SK-N-SH (cell line): ENCODE measurements around the gene BAZ1A. TPM values are rescaled to one million over a fixed set of nuclear protein-coding genes. Genes with fewer than 3 reads are reported as not detected.

ENCODE experiments used
- CTCF ChIA-PET: fragments of 300-600, 350-600 bp; formaldehyde crosslinking; extraction: SDS; loops from one replicate; lab custom pipeline; 2021; lab: Yijun Ruan, JAX
- POLR2A ChIA-PET: fragments of 350-600 bp; sonication (Branson Sonifier 250); formaldehyde crosslinking; extraction: SDS; loops from one replicate; lab custom pipeline; 2020; ENCODE audit warnings: antibody characterized with exemption, inconsistent platforms; lab: Yijun Ruan, JAX
- DNase-seq: peaks from one replicate; pipeline ENCODE4 v3.0.0; 2012
- H2AFZ ChIP-seq: fragments of 200-600 bp; sonication (generic); 2 replicates; pipeline ENCODE4 v1.8.1; 2016; ENCODE audit warnings: antibody characterized with exemption, mild to moderate bottlenecking, low read depth
- H3F3A ChIP-seq: fragments of 200-600 bp; sonication (generic); replicated peaks from 2 replicates; pipeline ENCODE3; 2016; ENCODE audit warnings: antibody characterized with exemption, mild to moderate bottlenecking; ENCODE audit not compliant: insufficient read depth
- H3K27ac ChIP-seq, 2 experiments: fragments of 200-500 bp in 1 of 2; fragments of 200-600 bp in 1 of 2; sonication (Bioruptor generic) in 1 of 2; sonication (generic), shearing (Covaris generic) in 1 of 2; 2 replicates each; pipeline versions ENCODE4 v1.5.1 to v1.6.1; 2014 to 2016; ENCODE audit warnings: low read depth in 2 of 2, inconsistent platforms in 1 of 2, low read length in 1 of 2, mild to moderate bottlenecking in 1 of 2, mixed read lengths in 1 of 2
- H3K27me3 ChIP-seq: fragments of 200-600 bp; sonication (generic), shearing (Covaris generic); 2 replicates; pipeline ENCODE4 v1.6.1; 2016; ENCODE audit warnings: mixed run types; ENCODE audit not compliant: insufficient read depth
- H3K36me3 ChIP-seq, 2 experiments: fragments of 200-500 bp in 1 of 2; fragments of 200-600 bp in 1 of 2; sonication (Bioruptor generic) in 1 of 2; sonication (generic) in 1 of 2; replicated peaks in 1 of 2; 2 replicates each; pipeline versions ENCODE3 to v1.5.1; 2014 to 2016; ENCODE audit warnings: low read length in 1 of 2, mild to moderate bottlenecking in 1 of 2; ENCODE audit not compliant: insufficient read depth in 2 of 2, control insufficient read depth in 1 of 2
- H3K4me1 ChIP-seq, 2 experiments: fragments of 200-500 bp in 1 of 2; fragments of 200-600 bp in 1 of 2; sonication (Bioruptor generic) in 1 of 2; sonication (generic), shearing (Covaris generic) in 1 of 2; 2 replicates each; pipeline versions ENCODE4 v1.5.1 to v1.6.1; 2014 to 2016; ENCODE audit warnings: low read depth in 1 of 2, low read length in 1 of 2, mixed run types in 1 of 2; ENCODE audit not compliant: insufficient read depth in 2 of 2, control insufficient read depth in 1 of 2
- H3K4me2 ChIP-seq: fragments of 200-600 bp; sonication (generic), shearing (Covaris generic); 2 replicates; pipeline ENCODE4 v1.6.1; 2017; ENCODE audit warnings: mixed run types
- H3K4me3 ChIP-seq, 2 experiments: fragments of 200-500 bp in 1 of 2; fragments of 200-600 bp in 1 of 2; sonication (Bioruptor generic) in 1 of 2; sonication (generic), shearing (Covaris generic) in 1 of 2; 2 replicates each; pipeline versions ENCODE4 v1.5.1 to v1.8.1; 2014 to 2016; ENCODE audit warnings: low read depth in 2 of 2, inconsistent platforms in 1 of 2, low read length in 1 of 2, mild to moderate bottlenecking in 1 of 2, mixed read lengths in 1 of 2, moderate library complexity in 1 of 2
- H3K79me2 ChIP-seq: fragments of 200-600 bp; sonication (generic); 2 replicates; pipeline ENCODE4 v1.8.1; 2017; ENCODE audit warnings: mild to moderate bottlenecking; ENCODE audit not compliant: insufficient read depth
- H3K9ac ChIP-seq: fragments of 200-600 bp; sonication (generic); 2 replicates; pipeline ENCODE4 v1.6.1; 2017; ENCODE audit warnings: mixed run types
- H3K9me2 ChIP-seq: fragments of 200-600 bp; sonication (generic); 2 replicates; pipeline ENCODE4 v1.6.1; 2017; ENCODE audit warnings: mixed run types
- H3K9me3 ChIP-seq: fragments of 200-600 bp; sonication (generic); 2 replicates; pipeline ENCODE4 v1.6.1; 2017; ENCODE audit warnings: mixed run types, mild to moderate bottlenecking, moderate library complexity
- H4K20me1 ChIP-seq: fragments of 200-600 bp; sonication (generic); 2 replicates; pipeline ENCODE4 v1.6.1; 2017; ENCODE audit warnings: mild to moderate bottlenecking, mixed run types; ENCODE audit not compliant: insufficient read depth
- EZH2phosphoT487 ChIP-seq: fragments of 200-600 bp; sonication (generic); IDR thresholded peaks from 2 replicates; pipeline ENCODE4 v1.6.1; 2017; ENCODE audit warnings: low read depth, mixed run types, mild to moderate bottlenecking, antibody characterized with exemption, moderate library complexity, borderline replicate concordance
- FOXJ3 ChIP-seq: sonication (generic); formaldehyde crosslinking; IDR thresholded peaks from 2 replicates; pipeline ENCODE4 v1.5.1; 2020; ENCODE audit warnings: mild to moderate bottlenecking, missing genetic modification reagents
- GABPA ChIP-seq: IDR thresholded peaks from 2 replicates; pipeline ENCODE4 v1.4.0; 2012; ENCODE audit warnings: low read depth, mild to moderate bottlenecking
- GATA2 ChIP-seq: sonication (generic); formaldehyde crosslinking; IDR thresholded peaks from 2 replicates; pipeline ENCODE4 v1.5.0; 2020; ENCODE audit warnings: mild to moderate bottlenecking, missing genetic modification reagents
- NRF1 ChIP-seq: IDR thresholded peaks from 2 replicates; pipeline ENCODE4 v1.6.1; 2012; ENCODE audit warnings: low read depth, mild to moderate bottlenecking, low read length
- PBX3 ChIP-seq: IDR thresholded peaks from 2 replicates; pipeline ENCODE4; 2012
- POLR2AphosphoS5 ChIP-seq: IDR thresholded peaks from 2 replicates; pipeline ENCODE4 v1.6.1; 2012; ENCODE audit warnings: low read depth, low read length
- SMC3 ChIP-seq: IDR thresholded peaks from 2 replicates; pipeline ENCODE4 v1.6.1; 2012; ENCODE audit warnings: low read depth, low read length, improper control_type of control experiment
- YY1 ChIP-seq: IDR thresholded peaks from 2 replicates; pipeline ENCODE4 v1.4.0; 2012; ENCODE audit warnings: low read depth, mild to moderate bottlenecking
- ZBTB33 ChIP-seq: IDR thresholded peaks from 2 replicates; pipeline ENCODE4 v1.4.0; 2012; ENCODE audit warnings: low read depth, borderline replicate concordance
- WGBS: methylation state at CpG from one replicate; pipeline ENCODE4 v1.1.6; 2017; ENCODE audit warnings: low lambda C conversion rate; 5-methylcytosine and 5-hydroxymethylcytosine counted together
- polyA plus RNA-seq, 3 experiments: library from polyadenylated mRNA; depleted of rRNA; stranded (reverse); fragments of >200 nt; gene quantifications; 2 replicates each; pipeline ENCODE4 v1.2.3, GENCODE V29; 2012
- TF ChIP-seq, protein P1 (sequence below): IDR thresholded peaks from 2 replicates; pipeline ENCODE4 v1.6.1; 2012; ENCODE audit warnings: mild to moderate bottlenecking, low read depth, low read length, moderate library complexity
- TF ChIP-seq, protein P2 (sequence below): fragments of 150-350 bp; IDR thresholded peaks from 2 replicates; pipeline ENCODE4 v1.6.1; 2017; ENCODE audit warnings: antibody characterized with exemption, low read length, low read depth, borderline replicate concordance
- TF ChIP-seq, protein P3 (sequence below): fragments of 200-600 bp; sonication (generic); IDR thresholded peaks from 2 replicates; pipeline ENCODE4 v1.6.1; 2017; ENCODE audit warnings: antibody characterized with exemption, mild to moderate bottlenecking, moderate library complexity

BAZ1A gene
- polyA plus RNA-seq, 1 of the 3 experiments (the other 2 are of a cell fraction) = 17.4 TPM

DNA sequence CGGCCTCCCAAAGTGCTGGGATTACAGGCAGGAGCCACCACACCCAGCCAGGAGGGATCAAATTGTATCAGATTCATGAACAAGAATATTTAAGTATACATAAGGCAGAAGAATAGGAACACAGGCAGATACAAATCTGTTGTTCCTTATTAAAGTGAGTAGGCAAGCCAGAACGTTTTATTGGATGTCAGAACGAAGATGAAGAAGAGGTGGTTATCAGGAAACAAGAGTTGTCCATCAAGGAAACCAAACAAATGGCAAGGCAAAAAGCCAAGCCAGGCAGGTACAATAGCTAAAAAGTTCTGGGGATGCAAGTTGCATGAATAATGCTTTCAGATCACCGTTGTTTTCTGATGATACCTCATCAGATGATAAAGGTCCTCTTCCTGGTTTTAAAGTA is 31.1 kb upstream of the BAZ1A start:
- Histone ChIP-seq H3F3A (no peaks in the 10 kb centered on the region), H3K4me2 (no peak overlapping the region), H4K20me1 (no peaks in the 10 kb centered on the region), H3K27ac (no peak overlapping the region), H3K36me3 (no peaks in the 10 kb centered on the region), H3K4me3 (no peak overlapping the region), H3K9ac (no peak overlapping the region), H2AFZ (no peak overlapping the region), H3K9me3 (no peaks in the 10 kb centered on the region), H3K9me2 (no peaks in the 10 kb centered on the region), H3K4me1 (peaks cover 0 to 2% of the 10 kb centered on the region in 2 experiments; a peak in 1 of 4 replicates), H3K79me2 (no peaks in the 10 kb centered on the region), H3K27me3 (no peaks in the 10 kb centered on the region)
- DNase-seq = no peak
- ChIA-PET CTCF (interaction anchor here (0.7 to 1.0 kb wide), 3 partner anchors 29 to 190 kb away, joined by 3 to 4 read pairs (median 3); no protein-coding TSS in a partner anchor), POLR2A (no interaction called here)
- WGBS = 81% methylated on average over 4 of the region's 4 CpGs
- TF ChIP-seq YY1 (no peak), EZH2phosphoT487 (no peak), PBX3 (no peak), SMC3 (no peak), GATA2 (no peak), ZBTB33 (no peak), FOXJ3 (CRISPR knock-in tag) (no peak), GABPA (no peak), NRF1 (no peak), POLR2AphosphoS5 (no peak)
- TF ChIP-seq, protein P1, sequence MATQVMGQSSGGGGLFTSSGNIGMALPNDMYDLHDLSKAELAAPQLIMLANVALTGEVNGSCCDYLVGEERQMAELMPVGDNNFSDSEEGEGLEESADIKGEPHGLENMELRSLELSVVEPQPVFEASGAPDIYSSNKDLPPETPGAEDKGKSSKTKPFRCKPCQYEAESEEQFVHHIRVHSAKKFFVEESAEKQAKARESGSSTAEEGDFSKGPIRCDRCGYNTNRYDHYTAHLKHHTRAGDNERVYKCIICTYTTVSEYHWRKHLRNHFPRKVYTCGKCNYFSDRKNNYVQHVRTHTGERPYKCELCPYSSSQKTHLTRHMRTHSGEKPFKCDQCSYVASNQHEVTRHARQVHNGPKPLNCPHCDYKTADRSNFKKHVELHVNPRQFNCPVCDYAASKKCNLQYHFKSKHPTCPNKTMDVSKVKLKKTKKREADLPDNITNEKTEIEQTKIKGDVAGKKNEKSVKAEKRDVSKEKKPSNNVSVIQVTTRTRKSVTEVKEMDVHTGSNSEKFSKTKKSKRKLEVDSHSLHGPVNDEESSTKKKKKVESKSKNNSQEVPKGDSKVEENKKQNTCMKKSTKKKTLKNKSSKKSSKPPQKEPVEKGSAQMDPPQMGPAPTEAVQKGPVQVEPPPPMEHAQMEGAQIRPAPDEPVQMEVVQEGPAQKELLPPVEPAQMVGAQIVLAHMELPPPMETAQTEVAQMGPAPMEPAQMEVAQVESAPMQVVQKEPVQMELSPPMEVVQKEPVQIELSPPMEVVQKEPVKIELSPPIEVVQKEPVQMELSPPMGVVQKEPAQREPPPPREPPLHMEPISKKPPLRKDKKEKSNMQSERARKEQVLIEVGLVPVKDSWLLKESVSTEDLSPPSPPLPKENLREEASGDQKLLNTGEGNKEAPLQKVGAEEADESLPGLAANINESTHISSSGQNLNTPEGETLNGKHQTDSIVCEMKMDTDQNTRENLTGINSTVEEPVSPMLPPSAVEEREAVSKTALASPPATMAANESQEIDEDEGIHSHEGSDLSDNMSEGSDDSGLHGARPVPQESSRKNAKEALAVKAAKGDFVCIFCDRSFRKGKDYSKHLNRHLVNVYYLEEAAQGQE = no peak
- TF ChIP-seq, protein P2, sequence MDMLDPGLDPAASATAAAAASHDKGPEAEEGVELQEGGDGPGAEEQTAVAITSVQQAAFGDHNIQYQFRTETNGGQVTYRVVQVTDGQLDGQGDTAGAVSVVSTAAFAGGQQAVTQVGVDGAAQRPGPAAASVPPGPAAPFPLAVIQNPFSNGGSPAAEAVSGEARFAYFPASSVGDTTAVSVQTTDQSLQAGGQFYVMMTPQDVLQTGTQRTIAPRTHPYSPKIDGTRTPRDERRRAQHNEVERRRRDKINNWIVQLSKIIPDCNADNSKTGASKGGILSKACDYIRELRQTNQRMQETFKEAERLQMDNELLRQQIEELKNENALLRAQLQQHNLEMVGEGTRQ = no peak
- TF ChIP-seq, protein P3, sequence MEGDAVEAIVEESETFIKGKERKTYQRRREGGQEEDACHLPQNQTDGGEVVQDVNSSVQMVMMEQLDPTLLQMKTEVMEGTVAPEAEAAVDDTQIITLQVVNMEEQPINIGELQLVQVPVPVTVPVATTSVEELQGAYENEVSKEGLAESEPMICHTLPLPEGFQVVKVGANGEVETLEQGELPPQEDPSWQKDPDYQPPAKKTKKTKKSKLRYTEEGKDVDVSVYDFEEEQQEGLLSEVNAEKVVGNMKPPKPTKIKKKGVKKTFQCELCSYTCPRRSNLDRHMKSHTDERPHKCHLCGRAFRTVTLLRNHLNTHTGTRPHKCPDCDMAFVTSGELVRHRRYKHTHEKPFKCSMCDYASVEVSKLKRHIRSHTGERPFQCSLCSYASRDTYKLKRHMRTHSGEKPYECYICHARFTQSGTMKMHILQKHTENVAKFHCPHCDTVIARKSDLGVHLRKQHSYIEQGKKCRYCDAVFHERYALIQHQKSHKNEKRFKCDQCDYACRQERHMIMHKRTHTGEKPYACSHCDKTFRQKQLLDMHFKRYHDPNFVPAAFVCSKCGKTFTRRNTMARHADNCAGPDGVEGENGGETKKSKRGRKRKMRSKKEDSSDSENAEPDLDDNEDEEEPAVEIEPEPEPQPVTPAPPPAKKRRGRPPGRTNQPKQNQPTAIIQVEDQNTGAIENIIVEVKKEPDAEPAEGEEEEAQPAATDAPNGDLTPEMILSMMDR = no peak
